Measurements from ENCODE around the gene ZNF428. TPM values are rescaled to one million over a fixed set of nuclear protein-coding genes. Genes with fewer than 3 reads are reported as not detected.
"Not testable (repeated sequence)": the region's sequence is repeated elsewhere in the genome, so short reads cannot be mapped to it uniquely, and the experiment has no call there.

The ZNF428 gene
- polyA plus RNA-seq, 5 donors: 72.1 to 136 (median 77.7) TPM

GRCh38 chr19:43620061-43621001 is 902 bp upstream of the ZNF428 start:
- DNase-seq: no peak

GRCh38 chr19:43618921-43619261 is 538 bp downstream of the ZNF428 start:
- no peak for DNase-seq

GRCh38 chr19:43616954-43617353 is 2.5 kb downstream of the ZNF428 start:
- no peak for DNase-seq

- no peak for DNase-seq
Measured at GRCh38 chr19:43616306-43616705, 3.1 kb downstream of the ZNF428 start.

GRCh38 chr19:43612374-43612773 is 7.1 kb downstream of the ZNF428 start:
- DNase-seq: no peak

- DNase-seq: no peak
Measured at GRCh38 chr19:43611788-43612187, 7.6 kb downstream of the ZNF428 start, which contains the start of gene SRRM5. SRRM5 (plus strand) TSS chr19:43612088; CDS start chr19:43612122, 34 bp downstream.

GRCh38 chr19:43610493-43610892 is 8.9 kb downstream of the ZNF428 start:
- DNase-seq: no peak

- DNase-seq: no peak
Measured at GRCh38 chr19:43609872-43610271, 9.6 kb downstream of the ZNF428 start.

- no peak for DNase-seq
Measured at GRCh38 chr19:43607238-43608205, 11.9 kb downstream of the ZNF428 start.

GRCh38 chr19:43606569-43607229 is 12.7 kb downstream of the ZNF428 start:
- no peak for DNase-seq

- DNase-seq: no peak
Measured at GRCh38 chr19:43605875-43606568, 13.4 kb downstream of the ZNF428 start.

- DNase-seq: not testable (repeated sequence)
Measured at GRCh38 chr19:43600326-43600725, 19.1 kb downstream of the ZNF428 start.

GRCh38 chr19:43599635-43600295 is 19.7 kb downstream of the ZNF428 start:
- no peak for DNase-seq

- no peak for DNase-seq
Measured at GRCh38 chr19:43598445-43599240, 20.8 kb downstream of the ZNF428 start.

GRCh38 chr19:43597876-43598275 is 21.6 kb downstream of the ZNF428 start:
- no peak for DNase-seq

GRCh38 chr19:43596842-43597461 is 22.5 kb downstream of the ZNF428 start:
- DNase-seq: no peak

GRCh38 chr19:43595999-43596841 is 23.2 kb downstream of the ZNF428 start, which contains the start of the genes IRGQ and ZNF576:
IRGQ (minus strand) TSS chr19:43596134; CDS start chr19:43595338, 796 bp downstream.
ZNF576 (plus strand) TSS chr19:43596595; CDS start chr19:43597109, 514 bp downstream.
- peak; percentile 100 for DNase-seq

GRCh38 chr19:43595605-43595998 is 23.8 kb downstream of the ZNF428 start:
- peak in 1 of 2 donors; percentile 13 for DNase-seq
